Peyer's patch (tissue), 4 donors: Measurements from ENCODE around the gene STOML2.

Experiments used
- POLR2A ChIP-seq, 2 donors: fragments of 450-650 bp; IDR thresholded peaks; one replicate each; pipeline ENCODE4 v1.5.1; 2017; ENCODE audit warnings: antibody characterized with exemption in 2 of 2, mild to moderate bottlenecking in 2 of 2, moderate library complexity in 2 of 2
- TF ChIP-seq, protein P1 (sequence below), 6 experiments: fragments of 450-650 bp in 4 of 6; fragments of 200-600 bp in 2 of 6; sonication (generic) in 1 of 6; IDR thresholded peaks; one replicate each; pipeline ENCODE4 v1.5.1; 2017 to 2019; ENCODE audit warnings: antibody characterized with exemption in 6 of 6, mild to moderate bottlenecking in 3 of 6, moderate library complexity in 1 of 6

GRCh38 chr9:35134920-35135319 lies 32.0 kb upstream of the STOML2 start:
- TF ChIP-seq POLR2A (IDR thresholded peaks at IDR 0.05) = no peak
- TF ChIP-seq, protein P1, sequence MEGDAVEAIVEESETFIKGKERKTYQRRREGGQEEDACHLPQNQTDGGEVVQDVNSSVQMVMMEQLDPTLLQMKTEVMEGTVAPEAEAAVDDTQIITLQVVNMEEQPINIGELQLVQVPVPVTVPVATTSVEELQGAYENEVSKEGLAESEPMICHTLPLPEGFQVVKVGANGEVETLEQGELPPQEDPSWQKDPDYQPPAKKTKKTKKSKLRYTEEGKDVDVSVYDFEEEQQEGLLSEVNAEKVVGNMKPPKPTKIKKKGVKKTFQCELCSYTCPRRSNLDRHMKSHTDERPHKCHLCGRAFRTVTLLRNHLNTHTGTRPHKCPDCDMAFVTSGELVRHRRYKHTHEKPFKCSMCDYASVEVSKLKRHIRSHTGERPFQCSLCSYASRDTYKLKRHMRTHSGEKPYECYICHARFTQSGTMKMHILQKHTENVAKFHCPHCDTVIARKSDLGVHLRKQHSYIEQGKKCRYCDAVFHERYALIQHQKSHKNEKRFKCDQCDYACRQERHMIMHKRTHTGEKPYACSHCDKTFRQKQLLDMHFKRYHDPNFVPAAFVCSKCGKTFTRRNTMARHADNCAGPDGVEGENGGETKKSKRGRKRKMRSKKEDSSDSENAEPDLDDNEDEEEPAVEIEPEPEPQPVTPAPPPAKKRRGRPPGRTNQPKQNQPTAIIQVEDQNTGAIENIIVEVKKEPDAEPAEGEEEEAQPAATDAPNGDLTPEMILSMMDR (IDR thresholded peaks at IDR 0.05) = no peak
